ENCODE measurements around the gene RGPD8.
A peak's percentile ranks its signal among the peaks of the same experiment; 100 is the strongest.
"Not testable (repeated sequence)": the region's sequence is repeated elsewhere in the genome, so short reads cannot be mapped to it uniquely, and the experiment has no call there.

The RGPD8 gene

DNA sequence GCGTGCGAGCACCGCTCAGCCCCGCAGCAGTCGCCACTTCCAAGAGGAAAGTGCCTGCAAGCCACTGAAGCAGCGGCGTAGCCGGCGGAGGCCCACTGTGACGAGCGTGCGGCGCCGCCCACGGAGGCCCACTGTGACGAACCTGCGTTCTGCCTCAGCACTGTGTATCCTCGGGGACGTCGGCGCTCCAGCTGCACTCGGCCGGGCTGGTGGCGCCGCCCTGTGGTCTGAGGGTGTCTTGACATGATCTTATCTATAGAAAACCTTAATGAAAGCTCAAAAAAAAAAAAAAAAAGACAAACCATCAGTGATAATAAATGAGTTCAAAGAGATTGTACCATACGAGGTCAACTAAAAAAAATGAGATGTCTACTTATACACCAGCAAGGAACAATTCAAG is at the start of gene RGPD8:
RGPD8 (minus strand) TSS at position 166 of the 400 bp plus-strand sequence. CDS start 192 bp downstream, outside the sequence.
- peak; percentile 76 to 95 (median 90) for DNase-seq
- intact Hi-C loops (cut with DNase I), result not testable (repeated sequence)

DNA sequence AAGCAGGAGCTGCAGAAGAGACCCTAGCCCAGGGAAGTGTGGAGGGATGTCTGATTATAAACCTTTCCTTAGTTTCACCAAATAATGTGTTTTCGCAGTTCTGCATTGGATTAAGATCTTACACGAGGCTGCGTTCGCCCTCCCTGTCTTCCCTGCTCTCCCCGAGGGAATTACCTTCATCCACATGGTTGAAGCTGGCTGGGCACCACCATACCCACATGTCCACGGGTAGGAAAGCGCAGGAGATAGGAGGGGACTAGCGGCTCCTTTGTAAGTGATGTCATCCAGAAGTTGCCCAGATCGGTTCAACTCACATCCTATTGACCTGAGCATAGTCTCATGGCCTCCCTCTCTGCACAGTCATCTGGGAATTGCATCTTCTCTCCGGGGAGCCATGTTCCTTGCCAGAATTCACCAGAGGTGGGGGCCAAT is 49.6 kb upstream of the RGPD8 start:
- intact Hi-C loops (cut with DNase I), result loop anchor here (5.0 to 10.0 kb wide), 4 partner anchors 59 to 228 kb away; partner anchors contain the start of genes POLR1B, SLC20A1, ZC3H6 and ZC3H8
- peak in 18 of 42 donors; percentile 5 to 48 (median 18) for DNase-seq

DNA sequence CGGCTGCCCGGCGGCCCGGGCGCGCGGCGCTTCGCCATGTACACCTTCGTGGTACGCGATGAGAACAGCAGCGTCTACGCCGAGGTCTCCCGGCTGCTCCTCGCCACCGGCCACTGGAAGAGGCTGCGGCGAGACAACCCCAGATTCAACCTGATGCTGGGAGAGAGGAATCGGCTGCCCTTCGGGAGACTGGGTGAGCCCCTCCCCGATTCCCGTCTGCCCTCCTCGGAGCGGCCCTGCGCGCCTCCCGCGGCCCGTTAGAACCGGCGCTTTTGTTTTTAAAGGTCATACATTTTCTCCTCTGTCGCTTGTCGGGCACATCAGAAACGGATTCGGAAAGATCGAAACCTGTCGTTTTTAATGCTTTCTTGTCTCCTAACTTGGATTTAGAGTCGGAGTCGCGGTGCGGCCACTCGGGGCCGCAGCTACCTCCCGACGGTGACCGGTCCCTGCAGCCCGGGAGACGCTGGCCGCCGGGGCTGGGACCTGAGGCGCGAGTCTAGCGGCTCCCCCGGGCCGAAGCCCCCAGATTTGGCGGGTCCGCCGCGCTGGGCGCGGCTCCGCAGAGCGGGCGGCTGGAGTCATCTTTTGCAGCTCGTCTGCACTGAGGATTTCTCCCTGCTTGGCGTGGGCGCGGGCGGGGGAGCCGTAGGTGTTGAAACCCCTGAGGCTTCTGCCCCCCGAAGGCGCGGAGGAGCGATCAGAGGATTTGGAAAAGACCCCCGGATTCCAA is 49.0 kb upstream of the RGPD8 start:
- intact Hi-C loops (cut with DNase I), result loop anchor here (1.0 to 10.0 kb wide), 5 partner anchors 60 to 228 kb away; partner anchors contain the start of genes CHCHD5, POLR1B, SLC20A1 and ZC3H6
- peak in 39 of 42 donors; percentile 26 to 77 (median 55) for DNase-seq

DNA sequence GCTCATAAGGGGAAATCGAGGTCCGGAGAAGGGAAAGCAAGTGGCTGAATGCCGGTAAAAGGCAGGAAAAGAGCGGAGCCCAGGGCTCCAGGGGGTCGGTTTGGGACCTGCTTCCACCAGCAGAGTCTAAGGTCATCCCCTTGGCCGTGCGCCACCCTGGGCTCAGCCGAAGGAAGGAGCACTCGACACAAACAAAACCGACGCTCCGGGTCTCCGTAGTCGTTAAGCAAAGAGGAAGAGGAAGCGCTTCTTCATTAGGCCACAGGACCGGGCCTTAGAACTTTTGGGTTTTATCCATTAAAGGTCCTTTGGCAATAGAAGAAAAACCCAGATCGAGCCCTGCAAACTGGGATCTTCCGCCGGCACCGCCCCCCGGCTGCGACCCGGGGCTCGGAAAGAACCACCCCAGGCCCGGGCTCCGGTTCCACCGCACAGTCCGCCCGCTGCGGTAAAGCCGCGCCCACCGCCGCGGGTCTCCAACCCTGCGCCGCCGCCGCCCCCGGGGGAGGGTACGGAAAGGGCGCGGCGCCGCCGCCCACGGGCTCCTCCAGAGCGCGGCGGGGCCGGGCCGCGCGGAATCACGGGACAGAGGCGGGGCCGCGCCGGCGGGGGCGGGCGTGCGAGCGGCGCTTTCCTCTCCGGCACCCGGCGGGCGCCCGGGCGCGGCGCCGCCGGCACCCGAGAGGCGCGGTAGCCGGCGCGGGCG is 48.2 kb upstream of the RGPD8 start, which contains the start of gene TTL:
TTL (plus strand) TSS at position 629 of the 706 bp plus-strand sequence. CDS start 189 bp downstream, outside the sequence.
- intact Hi-C loops (cut with DNase I), result loop anchor here (1.0 to 10.0 kb wide), 5 partner anchors 61 to 227 kb away; partner anchors contain the start of genes CHCHD5, POLR1B, SLC20A1 and ZC3H6
- DNase-seq, result peak; percentile 24 to 91 (median 82)

DNA sequence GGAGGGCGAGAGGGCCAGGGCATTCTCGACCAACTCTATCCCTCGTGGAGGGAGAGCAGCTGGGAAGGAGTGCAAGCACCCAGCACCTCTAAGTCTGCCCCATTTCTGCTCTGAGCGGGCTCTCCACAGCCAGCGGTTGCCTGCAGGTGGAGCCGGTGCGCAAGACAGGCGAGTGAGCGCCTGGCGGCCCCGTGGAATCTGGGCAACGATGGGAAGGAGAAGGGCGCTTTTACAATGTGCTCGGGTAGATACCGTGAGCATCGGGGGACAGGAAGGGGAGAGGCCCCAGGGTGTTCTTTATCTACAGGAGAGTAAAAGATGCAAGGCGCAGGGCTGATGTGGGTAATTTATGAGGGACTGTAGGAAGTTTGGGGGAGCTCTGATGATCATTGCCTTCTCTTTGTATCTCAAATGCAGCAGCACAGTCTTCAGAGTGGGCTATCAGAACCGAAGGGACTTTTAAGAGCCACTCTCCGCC is 47.6 kb upstream of the RGPD8 start:
- DNase-seq, result peak; percentile 76 to 96 (median 91)
- intact Hi-C loops (cut with DNase I), result loop anchor here (5.0 to 10.0 kb wide), 4 partner anchors 61 to 226 kb away; partner anchors contain the start of genes POLR1B, SLC20A1, ZC3H6 and ZC3H8

DNA sequence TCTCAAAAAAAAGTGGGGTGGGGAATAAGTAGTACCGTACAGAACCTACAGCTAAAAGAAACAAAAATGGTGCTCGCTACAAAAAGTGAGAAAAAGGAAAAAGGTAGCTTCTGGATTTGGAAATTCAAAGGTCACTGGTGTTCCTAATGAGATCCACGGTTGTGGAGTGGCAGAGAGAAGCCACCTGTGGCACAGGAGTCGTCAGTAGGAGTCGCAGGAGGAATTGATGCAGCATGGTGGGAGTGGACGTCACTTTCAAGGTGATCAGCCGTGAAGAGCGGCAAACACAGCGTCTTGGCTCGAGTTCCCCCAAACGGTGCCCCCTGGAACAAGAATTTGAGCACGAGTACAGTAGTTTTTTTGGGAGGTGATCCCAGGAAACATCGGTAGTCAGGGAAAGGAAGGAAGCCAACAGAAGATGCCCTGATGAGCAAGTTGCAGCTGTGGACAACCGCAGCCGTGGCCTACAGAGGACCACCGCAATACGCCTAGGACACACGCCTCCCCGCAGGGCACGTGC is 47.1 kb upstream of the RGPD8 start:
- intact Hi-C loops (cut with DNase I), result loop anchor here (5.0 to 10.0 kb wide), 4 partner anchors 62 to 226 kb away; partner anchors contain the start of genes POLR1B, SLC20A1, ZC3H6 and ZC3H8
- DNase-seq, result peak in 8 of 42 donors; percentile 5 to 51 (median 19)

DNA sequence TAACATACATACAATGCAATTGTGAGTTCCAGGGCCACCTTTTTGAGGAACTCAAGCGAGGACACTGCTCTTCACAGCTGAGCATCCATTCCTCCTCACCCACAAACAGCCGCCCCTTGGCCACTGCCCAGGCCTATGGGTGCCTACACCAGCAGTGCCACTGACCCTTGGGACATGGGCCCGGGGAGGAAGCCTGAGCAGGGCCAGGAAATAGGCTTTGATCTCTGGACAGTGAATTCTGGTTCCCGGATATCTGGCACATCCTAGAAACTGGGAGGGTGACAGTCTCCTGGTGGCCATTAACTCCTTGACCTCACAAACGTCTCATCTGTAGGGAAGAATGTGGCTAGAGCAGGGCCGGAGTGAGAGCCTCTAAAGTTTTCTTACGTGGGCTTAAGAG is 43.0 kb upstream of the RGPD8 start:
- intact Hi-C loops (cut with DNase I), result no loop called here
- no peak for DNase-seq

DNA sequence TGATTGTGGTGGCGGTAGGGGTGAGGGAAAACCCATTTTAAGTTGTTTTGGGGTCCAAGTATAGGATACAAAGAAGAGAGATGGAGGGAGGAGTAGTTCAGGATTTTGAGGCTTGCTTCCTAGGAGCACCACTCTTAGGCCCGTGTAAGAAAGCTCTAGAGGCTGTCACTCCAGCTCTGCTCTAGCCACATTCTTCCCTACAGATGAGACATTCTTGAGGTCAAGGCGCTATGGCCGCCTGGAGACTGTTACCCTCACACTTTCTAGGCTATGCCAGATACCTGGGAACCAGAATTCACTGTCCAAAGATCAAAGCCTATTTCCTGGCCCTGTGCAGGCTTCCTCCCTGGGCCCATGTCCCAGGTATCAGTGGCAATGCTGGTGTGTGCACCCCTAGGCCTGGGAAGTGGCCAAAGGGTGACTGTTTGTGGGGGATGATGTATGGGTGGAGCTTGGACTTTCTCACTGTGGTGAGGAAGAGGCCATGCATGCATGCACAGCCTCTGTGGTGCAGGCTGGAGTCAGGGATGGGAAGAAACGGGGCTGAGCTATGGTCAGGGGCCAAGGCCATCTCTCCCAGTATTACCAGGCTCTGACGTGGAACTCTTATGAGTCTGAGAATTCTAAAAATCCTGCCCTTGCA is 41.5 kb upstream of the RGPD8 start:
- DNase-seq, result no peak
- intact Hi-C loops (cut with DNase I), result no loop called here

DNA sequence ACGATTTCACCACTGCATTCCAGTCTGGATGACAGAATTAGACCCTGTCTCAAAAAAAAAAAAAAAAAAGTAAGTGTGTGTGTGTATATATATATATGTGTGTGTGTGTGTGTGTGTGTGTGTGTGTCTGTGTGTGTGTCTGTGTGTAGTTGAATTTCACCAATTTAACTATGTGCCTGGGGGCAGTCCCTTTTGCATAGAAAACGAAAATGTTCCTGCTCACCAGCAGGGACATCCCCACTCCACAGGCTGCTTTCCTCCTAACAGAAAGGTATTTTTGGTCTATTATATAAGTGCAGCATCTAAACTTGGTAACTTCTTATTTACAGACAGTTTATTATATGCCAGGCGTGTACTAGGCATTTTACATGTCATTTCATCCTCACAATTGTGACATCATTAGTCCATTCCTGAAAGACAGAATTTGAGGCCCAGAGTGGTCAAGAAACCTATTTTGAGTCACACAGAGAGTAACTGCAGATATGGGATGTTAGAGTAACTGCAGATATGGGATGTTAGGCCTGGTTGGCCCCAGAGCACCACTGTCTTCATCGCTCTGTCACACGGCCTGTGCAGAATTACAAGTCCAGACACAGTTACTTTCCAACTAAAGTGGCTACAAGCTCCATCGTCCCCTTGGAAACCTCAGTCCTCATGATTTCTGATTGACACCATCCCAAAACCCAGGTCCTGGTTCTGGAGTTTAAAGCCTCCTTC is 39.3 kb upstream of the RGPD8 start:
- no peak for DNase-seq
- intact Hi-C loops (cut with DNase I), result no loop called here

DNA sequence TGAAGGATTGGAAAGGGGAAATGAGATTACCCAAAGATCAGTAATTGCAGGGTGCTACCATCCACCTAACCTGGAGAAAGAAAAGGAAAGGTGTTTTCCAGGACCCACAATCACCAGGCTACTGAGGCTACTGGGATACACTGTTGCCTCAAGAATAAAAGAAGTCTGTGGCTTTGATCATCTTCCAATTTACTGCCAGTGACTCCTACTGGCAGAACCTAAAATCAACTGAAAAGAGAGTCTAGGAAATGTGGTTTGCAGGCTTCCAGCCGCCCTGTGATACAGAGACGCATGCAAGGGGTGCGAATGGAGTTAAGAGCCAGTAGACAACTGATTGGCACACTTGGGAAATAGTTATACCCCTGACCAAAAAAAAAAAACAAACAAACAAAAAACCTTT is 31.9 kb upstream of the RGPD8 start:
- no peak for DNase-seq
- intact Hi-C loops (cut with DNase I), result no loop called here

DNA sequence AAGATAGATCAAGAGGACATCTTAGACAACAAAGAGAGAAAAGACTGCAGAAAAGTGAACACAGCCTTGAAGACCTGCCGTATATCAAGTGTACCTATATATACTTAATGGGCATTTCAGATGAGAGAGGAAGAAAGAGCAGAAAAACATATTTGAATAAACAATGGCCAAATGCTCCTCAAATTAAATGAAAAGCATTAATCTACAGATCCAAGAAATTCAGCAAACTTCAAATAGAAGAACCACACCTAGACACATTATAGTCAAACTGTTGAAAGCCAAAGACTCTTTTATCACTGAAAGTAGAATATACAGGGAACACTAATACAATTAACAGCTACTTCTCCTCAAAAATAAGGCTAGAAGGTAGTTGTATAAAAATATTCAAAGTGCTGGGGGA is 29.8 kb upstream of the RGPD8 start:
- no peak for DNase-seq
- intact Hi-C loops (cut with DNase I), result no loop called here

DNA sequence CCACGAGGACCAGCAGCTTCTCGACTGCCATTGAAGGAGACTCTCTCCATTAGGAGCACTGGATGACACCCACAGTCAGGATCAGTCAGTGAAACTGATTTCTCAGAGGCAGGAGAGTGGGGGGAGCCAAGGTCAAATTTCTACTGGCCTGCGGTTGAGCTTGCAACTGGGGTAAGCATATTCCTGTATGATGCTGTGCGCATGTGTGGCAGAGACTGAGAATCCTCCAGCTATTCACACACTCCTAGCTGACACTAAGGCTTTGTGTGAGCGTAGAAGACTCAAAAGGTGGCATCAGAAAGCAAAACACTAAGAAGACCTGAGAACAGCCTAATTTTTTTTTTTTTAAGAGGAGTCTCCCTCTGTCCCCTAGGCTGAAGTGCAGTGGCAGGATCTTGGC is 28.7 kb upstream of the RGPD8 start:
- no peak for DNase-seq
- intact Hi-C loops (cut with DNase I), result no loop called here

DNA sequence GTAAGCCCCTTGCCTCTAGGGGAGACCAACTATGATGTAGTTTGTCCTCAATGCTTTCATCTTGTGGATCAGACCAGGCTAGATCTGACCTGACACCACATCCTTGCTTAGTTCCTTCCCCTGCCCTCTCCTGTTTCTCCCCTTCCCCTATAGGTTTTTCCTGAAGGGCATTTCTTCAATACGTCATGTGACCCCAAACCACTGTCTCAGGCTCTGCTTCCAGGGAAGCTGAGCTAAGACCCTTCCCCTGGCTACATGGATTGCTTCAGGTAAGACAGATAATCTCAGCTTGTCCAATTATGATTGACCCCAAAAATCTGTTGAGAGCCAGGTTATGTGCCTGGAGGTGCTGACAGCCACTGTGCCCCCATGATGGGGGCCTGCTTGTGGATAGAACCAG is 25.9 kb upstream of the RGPD8 start:
- no peak for DNase-seq

DNA sequence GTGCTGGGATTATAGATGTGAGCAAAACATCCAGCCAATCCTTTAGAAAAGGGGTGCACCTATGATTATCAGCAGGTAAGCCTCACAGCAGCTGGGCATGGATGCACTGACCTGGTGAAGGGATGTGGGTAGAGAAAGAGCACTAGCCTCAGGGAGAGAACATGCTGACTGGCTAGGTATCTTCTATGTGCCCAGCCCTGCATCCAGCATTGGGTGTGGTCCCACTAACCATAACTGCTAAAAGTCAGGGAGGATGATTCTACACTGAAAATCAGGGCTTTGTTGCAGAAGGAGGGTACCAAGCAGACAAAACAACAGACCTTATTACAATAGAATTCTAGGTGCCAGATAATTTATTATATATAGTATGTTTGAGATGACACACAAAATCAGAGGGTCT is 21.1 kb upstream of the RGPD8 start:
- no peak for DNase-seq
- intact Hi-C loops (cut with DNase I), result no loop called here

More for the DNA sequence above, 25.9 kb upstream of the RGPD8 start:
- intact Hi-C loops (cut with DNase I), result no loop called here

DNA sequence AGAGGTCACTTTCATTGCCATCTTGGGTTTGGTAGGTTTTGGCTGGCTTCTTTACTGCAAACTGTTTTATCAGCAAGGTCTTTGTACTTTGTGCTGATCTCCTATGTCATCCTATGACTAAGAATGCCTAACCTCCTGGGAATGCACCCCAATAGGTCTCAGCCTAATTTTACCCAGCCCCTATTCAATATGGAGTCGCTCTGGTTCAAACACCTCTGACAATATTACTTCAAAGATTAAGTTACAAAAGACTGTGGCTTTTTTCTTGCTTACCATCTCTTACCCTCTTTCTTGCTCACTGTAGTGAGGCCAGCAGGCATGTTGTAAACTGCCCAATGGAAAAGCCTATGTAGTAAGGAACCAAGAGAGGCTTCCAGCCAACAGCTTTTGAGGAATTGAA is 17.9 kb upstream of the RGPD8 start:
- intact Hi-C loops (cut with DNase I), result no loop called here
- no peak for DNase-seq

DNA sequence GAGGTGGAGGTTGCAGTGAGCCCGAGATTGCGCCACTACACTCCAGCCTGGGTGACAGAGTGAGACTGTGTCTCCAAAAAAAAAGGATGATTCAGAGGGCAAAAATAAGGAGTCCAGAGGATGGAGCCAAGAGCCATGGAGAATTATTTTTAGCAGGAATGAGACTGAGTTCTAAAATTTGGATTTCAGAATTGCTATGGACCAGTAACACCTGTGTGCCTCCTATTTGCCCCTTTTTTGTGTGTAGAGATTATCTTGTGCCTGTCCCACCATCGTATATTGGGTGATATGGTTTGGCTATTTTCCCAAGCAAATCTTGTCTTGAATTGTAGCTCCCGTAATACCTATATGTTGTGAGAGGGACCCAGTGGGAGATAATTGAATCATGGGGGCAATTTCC is 16.4 kb upstream of the RGPD8 start:
- no peak for DNase-seq
- intact Hi-C loops (cut with DNase I), result no loop called here

DNA sequence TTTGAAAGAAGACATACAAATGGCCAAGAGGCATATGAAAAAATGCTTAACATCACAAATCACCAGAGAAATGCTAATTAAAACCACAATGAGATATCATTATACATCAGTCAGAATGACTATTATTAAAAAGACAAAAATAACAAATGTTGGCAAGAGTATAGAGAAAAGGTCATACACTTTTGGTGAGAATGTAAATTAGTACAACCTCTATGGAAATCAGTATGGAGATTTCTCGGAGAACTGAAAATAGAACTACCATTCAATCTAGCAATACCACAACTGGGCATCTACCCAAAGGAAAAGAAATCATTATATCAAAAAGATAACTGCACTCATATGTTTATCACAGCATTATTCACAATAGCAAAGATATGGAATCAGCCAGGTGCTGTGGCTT is 10.8 kb upstream of the RGPD8 start:
- intact Hi-C loops (cut with DNase I); DNase-seq: not testable (repeated sequence)

DNA sequence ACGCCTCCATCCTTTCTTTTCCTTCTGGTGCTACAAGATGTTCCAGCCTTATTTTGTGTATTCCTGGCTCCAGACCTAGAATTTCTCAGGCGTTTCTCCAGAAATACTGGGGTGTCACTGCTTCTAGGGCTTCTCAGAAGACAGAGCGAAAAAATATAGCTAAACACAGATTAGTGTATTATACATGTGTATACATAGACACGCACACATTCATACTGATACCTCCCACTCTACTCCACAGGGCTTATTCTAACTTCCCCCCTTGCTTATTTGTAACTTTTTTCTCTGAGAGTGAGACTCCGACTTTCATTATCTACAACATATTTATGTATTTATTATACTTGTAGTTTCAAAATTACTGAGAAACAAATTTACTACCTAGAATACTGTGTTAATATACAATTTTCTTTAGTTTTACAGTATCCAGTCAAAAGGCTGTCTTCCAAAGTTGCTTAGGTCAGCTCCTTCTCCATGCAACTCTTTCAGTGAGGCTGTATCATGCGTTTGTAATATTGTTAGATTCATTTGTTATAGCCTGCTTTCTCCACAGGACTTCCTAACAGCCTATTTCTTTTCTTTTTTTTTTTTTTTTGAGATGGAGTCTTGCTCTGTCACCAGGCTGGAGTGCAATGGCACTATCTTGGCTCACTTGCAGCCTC is 5.3 kb upstream of the RGPD8 start:
- not testable (repeated sequence) for DNase-seq
- intact Hi-C loops (cut with DNase I), result loop anchor here (5.0 kb wide), 1 partner anchor 181 kb away; the partner anchor contains the start of gene ZC3H8
